DOHH2 (cell line): Measurements from ENCODE around the gene MAP2K2.

Source experiments
- H3F3A ChIP-seq: fragments of 200-600 bp; sonication (generic), shearing (Covaris generic); 2 replicates; pipeline ENCODE4 v1.6.0; 2016; ENCODE audit warnings: antibody characterized with exemption, mild to moderate bottlenecking; ENCODE audit not compliant: control insufficient read depth, insufficient read depth
- H3K27ac ChIP-seq: fragments of 200-600 bp; sonication (generic); 2 replicates; pipeline ENCODE4 v1.5.1; 2014; ENCODE audit warnings: low read depth, mild to moderate bottlenecking, low read length, moderate library complexity
- H3K27me3 ChIP-seq: fragments of 200-600 bp; sonication (generic); 2 replicates; pipeline ENCODE4 v1.6.1; 2014; ENCODE audit warnings: mild to moderate bottlenecking, low read length, mixed read lengths; ENCODE audit not compliant: control insufficient read depth
- H3K36me3 ChIP-seq: fragments of 200-600 bp; sonication (generic); 2 replicates; pipeline ENCODE4 v1.6.1; 2014; ENCODE audit warnings: mild to moderate bottlenecking, low read length, moderate library complexity, mixed read lengths; ENCODE audit not compliant: control insufficient read depth
- H3K4me1 ChIP-seq: fragments of 200-600 bp; sonication (generic); 2 replicates; pipeline ENCODE4 v1.6.1; 2014; ENCODE audit warnings: mild to moderate bottlenecking, low read length, mixed read lengths; ENCODE audit not compliant: control insufficient read depth
- H3K4me2 ChIP-seq: fragments of 200-600 bp; sonication (generic); 2 replicates; pipeline ENCODE4 v1.6.0; 2014; ENCODE audit warnings: mild to moderate bottlenecking, low read length, moderate library complexity
- H3K4me3 ChIP-seq: fragments of 200-600 bp; sonication (generic); 2 replicates; pipeline ENCODE4 v1.5.1; 2014; ENCODE audit warnings: mild to moderate bottlenecking, low read length, mixed read lengths
- H3K79me2 ChIP-seq: fragments of 200-600 bp; sonication (generic); 2 replicates; pipeline ENCODE4 v1.6.1; 2014; ENCODE audit warnings: mild to moderate bottlenecking, low read length, mixed read lengths; ENCODE audit not compliant: control insufficient read depth
- H3K9me2 ChIP-seq: fragments of 200-600 bp; sonication (generic); replicated peaks from 2 replicates; pipeline ENCODE4 v1.6.1; 2014; ENCODE audit warnings: mild to moderate bottlenecking, low read length, mixed read lengths; ENCODE audit not compliant: control insufficient read depth
- H3K9me3 ChIP-seq: fragments of 200-600 bp; sonication (generic); 2 replicates; pipeline ENCODE4 v1.6.1; 2014; ENCODE audit warnings: antibody characterized with exemption, low read length, mixed read lengths; ENCODE audit not compliant: control insufficient read depth, insufficient read depth
- H4K20me1 ChIP-seq: fragments of 200-600 bp; sonication (generic); 2 replicates; pipeline ENCODE4 v1.6.0; 2014; ENCODE audit warnings: low read depth, mild to moderate bottlenecking, antibody characterized with exemption, low read length, moderate library complexity; ENCODE audit not compliant: control insufficient read depth, insufficient read depth
- EZH2phosphoT487 ChIP-seq: fragments of 200-600 bp; sonication (generic); IDR thresholded peaks from 2 replicates; pipeline ENCODE4 v1.6.1; 2017; ENCODE audit warnings: borderline replicate concordance, mild to moderate bottlenecking, antibody characterized with exemption, low read length, moderate library complexity, mixed read lengths
- TF ChIP-seq, protein P1 (sequence below): fragments of 200-600 bp; sonication (generic); IDR thresholded peaks from one replicate; pipeline ENCODE4 v1.5.1; 2014; ENCODE audit warnings: antibody characterized with exemption, mild to moderate bottlenecking, low read depth, low read length; ENCODE audit not compliant: poor library complexity, severe bottlenecking

MAP2K2 gene

DNA sequence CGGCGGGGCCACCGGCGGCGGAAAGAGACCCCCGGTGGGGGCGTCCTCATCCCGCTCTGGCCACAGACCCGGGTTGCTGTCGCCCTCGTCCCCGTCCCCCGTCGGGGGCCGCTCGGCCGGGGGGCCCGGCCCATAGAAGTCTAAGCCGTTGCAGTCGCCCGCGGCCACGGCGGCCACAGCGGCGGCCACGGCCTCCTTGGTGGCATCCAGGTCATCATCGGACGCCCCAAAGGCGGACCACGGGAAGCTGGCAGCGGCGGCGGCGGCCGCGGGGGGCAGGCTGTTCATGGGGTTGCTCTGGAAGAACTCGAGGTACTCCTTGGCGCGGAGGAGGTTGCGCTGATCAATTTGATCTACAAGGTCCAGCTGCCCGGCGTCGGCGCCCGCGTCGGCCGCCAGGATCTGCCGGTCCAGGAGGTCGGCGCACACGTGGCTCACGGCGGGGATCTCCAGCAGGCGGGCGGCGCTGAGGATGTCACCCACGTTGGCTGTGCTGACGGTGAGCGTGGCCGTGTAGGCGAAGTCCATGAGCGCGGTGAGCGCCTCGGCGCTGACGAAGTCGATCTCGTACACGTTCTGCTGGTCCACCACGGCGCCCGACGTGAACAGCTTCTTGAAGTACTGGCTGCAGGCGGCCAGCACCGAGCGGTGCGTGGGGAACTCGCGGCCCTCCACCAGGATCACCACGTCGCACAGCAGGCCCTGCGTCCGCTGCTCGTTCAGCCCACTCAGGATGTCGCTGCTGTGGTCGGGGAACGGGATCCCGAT is 69.3 kb downstream of the MAP2K2 start:
- H4K20me1 ChIP-seq: peaks cover 16% of the 10 kb centered on the region
- H3K9me2 ChIP-seq: no peaks in the 10 kb centered on the region
- no peaks in the 10 kb centered on the region for H3K9me3 ChIP-seq
- TF ChIP-seq EZH2phosphoT487: no peak
- TF ChIP-seq, protein P1, sequence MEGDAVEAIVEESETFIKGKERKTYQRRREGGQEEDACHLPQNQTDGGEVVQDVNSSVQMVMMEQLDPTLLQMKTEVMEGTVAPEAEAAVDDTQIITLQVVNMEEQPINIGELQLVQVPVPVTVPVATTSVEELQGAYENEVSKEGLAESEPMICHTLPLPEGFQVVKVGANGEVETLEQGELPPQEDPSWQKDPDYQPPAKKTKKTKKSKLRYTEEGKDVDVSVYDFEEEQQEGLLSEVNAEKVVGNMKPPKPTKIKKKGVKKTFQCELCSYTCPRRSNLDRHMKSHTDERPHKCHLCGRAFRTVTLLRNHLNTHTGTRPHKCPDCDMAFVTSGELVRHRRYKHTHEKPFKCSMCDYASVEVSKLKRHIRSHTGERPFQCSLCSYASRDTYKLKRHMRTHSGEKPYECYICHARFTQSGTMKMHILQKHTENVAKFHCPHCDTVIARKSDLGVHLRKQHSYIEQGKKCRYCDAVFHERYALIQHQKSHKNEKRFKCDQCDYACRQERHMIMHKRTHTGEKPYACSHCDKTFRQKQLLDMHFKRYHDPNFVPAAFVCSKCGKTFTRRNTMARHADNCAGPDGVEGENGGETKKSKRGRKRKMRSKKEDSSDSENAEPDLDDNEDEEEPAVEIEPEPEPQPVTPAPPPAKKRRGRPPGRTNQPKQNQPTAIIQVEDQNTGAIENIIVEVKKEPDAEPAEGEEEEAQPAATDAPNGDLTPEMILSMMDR: no peak
- H3K4me3 ChIP-seq: no peak overlapping the region
- H3K27ac ChIP-seq: no peak overlapping the region
- no peaks in the 10 kb centered on the region for H3K4me1 ChIP-seq
- H3F3A ChIP-seq: no peaks in the 10 kb centered on the region
- peaks cover 64% of the 10 kb centered on the region for H3K36me3 ChIP-seq
- H3K4me2 ChIP-seq: no peak overlapping the region
- no peaks in the 10 kb centered on the region for H3K27me3 ChIP-seq
- H3K79me2 ChIP-seq: peaks cover 99% of the 10 kb centered on the region

DNA sequence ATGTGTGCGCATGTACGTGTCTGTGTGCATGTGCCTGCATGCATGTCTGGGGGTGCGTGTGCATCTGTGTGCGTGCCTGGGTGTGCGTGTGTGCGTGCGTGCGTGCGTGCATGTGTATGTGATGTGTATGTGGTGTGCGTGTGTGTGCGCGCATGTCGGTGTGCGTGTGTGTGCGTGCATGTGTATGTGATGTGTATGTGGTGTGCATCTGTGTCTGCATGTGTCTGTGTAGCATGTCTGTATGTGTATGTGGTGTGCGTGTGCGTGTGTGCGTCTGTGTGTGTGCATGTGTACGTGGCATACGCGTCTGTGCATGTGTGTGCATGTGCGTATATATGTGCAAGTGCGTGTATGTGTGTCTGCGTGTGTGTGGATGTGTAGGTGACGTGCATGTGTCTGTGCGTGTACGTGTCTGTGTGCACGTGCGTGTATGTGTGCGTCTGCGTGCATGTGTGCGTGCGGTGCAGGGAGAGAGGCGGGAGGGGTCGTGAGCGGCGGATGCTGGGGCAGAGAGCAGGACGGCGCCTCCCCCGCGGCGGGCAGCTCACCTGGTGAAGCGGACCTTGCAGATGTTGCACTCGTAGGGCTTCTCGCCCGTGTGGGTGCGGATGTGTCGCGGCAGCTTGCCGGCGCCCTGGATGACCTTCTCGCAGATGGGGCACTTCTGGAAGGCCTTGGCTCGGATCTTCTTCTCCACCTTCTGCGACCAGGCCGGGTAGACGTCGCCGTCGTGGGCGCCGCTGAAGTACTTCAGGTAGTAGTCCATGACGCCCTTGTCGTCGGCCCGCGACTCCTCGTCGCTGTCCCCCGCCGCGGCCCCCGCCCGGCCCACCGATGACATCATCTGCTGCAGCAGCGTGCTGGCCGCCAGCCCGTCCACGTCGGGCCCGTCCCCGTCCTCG is 70.2 kb downstream of the MAP2K2 start:
- Histone ChIP-seq H3K27me3 (no peaks in the 10 kb centered on the region), H4K20me1 (peaks cover 16% of the 10 kb centered on the region; the same call in 1 of the 2 replicates), H3K4me3 (no peak overlapping the region), H3K9me2 (no peaks in the 10 kb centered on the region), H3K9me3 (no peaks in the 10 kb centered on the region), H3K4me2 (no peak overlapping the region), H3K36me3 (peaks cover 70% of the 10 kb centered on the region), H3K4me1 (no peaks in the 10 kb centered on the region), H3K79me2 (peaks cover 98% of the 10 kb centered on the region), H3F3A (no peaks in the 10 kb centered on the region), H3K27ac (no peak overlapping the region)
- TF ChIP-seq EZH2phosphoT487: no peak
- TF ChIP-seq, protein P1: no peak

DNA sequence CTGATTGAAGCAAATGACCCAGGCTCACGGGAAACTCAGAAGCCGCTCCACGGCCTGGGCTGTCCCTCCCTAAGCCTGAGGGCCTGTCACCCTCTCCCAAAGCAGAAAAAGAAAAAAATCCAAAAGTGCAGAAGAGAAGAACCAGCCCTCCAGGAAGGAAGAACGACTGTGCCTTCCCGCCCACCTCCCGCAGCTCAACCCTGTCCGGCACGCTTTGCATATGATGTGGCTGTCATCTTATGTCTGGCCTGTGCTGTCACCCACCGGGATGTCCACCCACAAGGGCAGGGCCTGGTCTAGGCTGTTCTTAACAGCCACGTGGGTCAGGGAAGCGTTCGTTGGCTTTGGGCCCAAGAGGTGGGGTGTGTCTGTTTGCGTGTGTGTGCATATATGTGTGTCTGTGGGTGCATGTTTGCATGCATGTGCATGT is 70.9 kb downstream of the MAP2K2 start:
- H3K79me2 ChIP-seq: peaks cover 98% of the 10 kb centered on the region
- H3K36me3 ChIP-seq: peaks cover 77% of the 10 kb centered on the region
- peaks cover 16% of the 10 kb centered on the region; the same call in 1 of the 2 replicates for H4K20me1 ChIP-seq
- no peak overlapping the region for H3K4me3 ChIP-seq
- H3K27ac ChIP-seq: no peak overlapping the region
- TF ChIP-seq EZH2phosphoT487: no peak
- TF ChIP-seq, protein P1: no peak
- H3K4me2 ChIP-seq: no peak overlapping the region
- no peaks in the 10 kb centered on the region for H3K4me1 ChIP-seq
- no peaks in the 10 kb centered on the region for H3K9me2 ChIP-seq
- H3K9me3 ChIP-seq: no peaks in the 10 kb centered on the region
- no peaks in the 10 kb centered on the region for H3F3A ChIP-seq
- H3K27me3 ChIP-seq: no peaks in the 10 kb centered on the region
